IMR-90 (cell line): Measurements from ENCODE around the gene UBXN1. TPM values are rescaled to one million over a fixed set of nuclear protein-coding genes. Genes with fewer than 3 reads are reported as not detected.

ENCODE experiments used
- ATAC-seq: fragments of 200-7000 bp; cut with Tn5 transposase; 2 replicates; pipeline ENCODE4 v1.9.1; 2020; ENCODE audit warnings: low read depth, mild to moderate bottlenecking, moderate library complexity
- Bru-seq: library from RNA; stranded (reverse); fragments of 400-500 nt; gene quantifications from one replicate; lab custom pipeline; 2021; lab: Mats Ljungman, UMichigan
- BruChase-seq, 2 experiments: library from RNA; stranded (reverse); fragments of 400-500 nt; gene quantifications; one replicate each; lab custom pipeline; 2021; lab: Mats Ljungman, UMichigan
- BruUV-seq: library from RNA; stranded (reverse); fragments of 400-500 nt; replicated peaks from 2 replicates; lab custom pipeline; 2021; lab: Mats Ljungman, UMichigan
- CTCF ChIA-PET: fragments of 300-600 bp; formaldehyde crosslinking; extraction: SDS; loops from one replicate; lab custom pipeline; 2021; ENCODE audit warnings: antibody characterized with exemption; lab: Yijun Ruan, JAX
- POLR2A ChIA-PET: fragments of 300-600 bp; sonication (Branson Sonifier 250); formaldehyde crosslinking; loops from one replicate; lab custom pipeline; 2022; ENCODE audit warnings: antibody characterized with exemption; ENCODE audit not compliant: unreplicated experiment; lab: Charles Lee
- DNase-seq: peaks from one replicate; pipeline ENCODE4 v3.0.0; 2013
- H2AFZ ChIP-seq: replicated peaks from 2 replicates; pipeline ENCODE3; 2013; ENCODE audit warnings: low read length, mild to moderate bottlenecking; ENCODE audit not compliant: poor library complexity
- H2AK5ac ChIP-seq: 2 replicates; pipeline ENCODE4 v1.6.1; 2013; ENCODE audit warnings: low read depth, low read length, inconsistent platforms
- H2AK9ac ChIP-seq: replicated peaks from 2 replicates; pipeline ENCODE3; 2013; ENCODE audit warnings: mild to moderate bottlenecking, low read depth, low read length, moderate library complexity; ENCODE audit not compliant: poor library complexity
- H2BK120ac ChIP-seq: 2 replicates; pipeline ENCODE4 v1.6.1; 2013; ENCODE audit warnings: low read depth, low read length, inconsistent platforms
- H2BK15ac ChIP-seq: 3 replicates; pipeline ENCODE4 v1.6.1; 2013; ENCODE audit warnings: low read depth, low read length, inconsistent platforms
- H2BK20ac ChIP-seq: 2 replicates; pipeline ENCODE4 v1.6.1; 2013; ENCODE audit warnings: low read depth, mild to moderate bottlenecking, inconsistent platforms, low read length, moderate library complexity
- H2BK5ac ChIP-seq: 2 replicates; pipeline ENCODE4 v1.6.1; 2013; ENCODE audit warnings: mild to moderate bottlenecking, low read depth, low read length, inconsistent platforms; ENCODE audit not compliant: poor library complexity, severe bottlenecking
- H3K14ac ChIP-seq: replicated peaks from 2 replicates; pipeline ENCODE4 v1.6.1; 2013; ENCODE audit warnings: low read depth, low read length, inconsistent platforms
- H3K18ac ChIP-seq: 2 replicates; pipeline ENCODE4 v1.6.1; 2013; ENCODE audit warnings: low read depth, low read length, control low read depth
- H3K23ac ChIP-seq: 2 replicates; pipeline ENCODE4 v1.6.1; 2013; ENCODE audit warnings: low read depth, low read length, inconsistent platforms
- H3K27ac ChIP-seq: 2 replicates; pipeline ENCODE4 v1.5.1; 2013; ENCODE audit warnings: mild to moderate bottlenecking, control low read depth, low read length; ENCODE audit not compliant: insufficient read depth
- H3K27me3 ChIP-seq: 2 replicates; pipeline ENCODE4 v1.6.1; 2013; ENCODE audit warnings: low read length; ENCODE audit not compliant: control insufficient read depth, insufficient read depth
- H3K36me3 ChIP-seq: 2 replicates; pipeline ENCODE4 v1.6.1; 2013; ENCODE audit warnings: low read length, mixed read lengths; ENCODE audit not compliant: control insufficient read depth, insufficient read depth
- H3K4ac ChIP-seq: 2 replicates; pipeline ENCODE4 v1.6.1; 2013; ENCODE audit warnings: low read depth, low read length, inconsistent platforms
- H3K4me1 ChIP-seq: 2 replicates; pipeline ENCODE4 v1.6.1; 2013; ENCODE audit warnings: low read length, mixed read lengths; ENCODE audit not compliant: control insufficient read depth, insufficient read depth
- H3K4me2 ChIP-seq: 2 replicates; pipeline ENCODE4 v1.6.1; 2013; ENCODE audit warnings: low read depth, mild to moderate bottlenecking, control low read depth, low read length, moderate library complexity
- H3K4me3 ChIP-seq: 2 replicates; pipeline ENCODE4 v1.5.1; 2013; ENCODE audit warnings: low read depth, mild to moderate bottlenecking, control low read depth, low read length, moderate library complexity; ENCODE audit not compliant: insufficient read depth
- H3K56ac ChIP-seq: 2 replicates; pipeline ENCODE4 v1.6.1; 2013; ENCODE audit warnings: low read length, inconsistent platforms; ENCODE audit not compliant: insufficient read depth; ENCODE audit errors: extremely low read depth
- H3K79me1 ChIP-seq, 2 experiments: 2 replicates each; pipeline ENCODE4 v1.6.1; 2013; ENCODE audit warnings: low read length in 2 of 2, inconsistent platforms in 1 of 2, low read depth in 1 of 2
- H3K9ac ChIP-seq: 2 replicates; pipeline ENCODE4 v1.6.1; 2013; ENCODE audit warnings: low read depth, low read length, control low read depth
- H3K9me1 ChIP-seq: 2 replicates; pipeline ENCODE4 v1.6.1; 2013; ENCODE audit warnings: low read length, inconsistent platforms; ENCODE audit not compliant: insufficient read depth
- H3K9me3 ChIP-seq: 2 replicates; pipeline ENCODE4 v1.6.1; 2013; ENCODE audit warnings: low read length; ENCODE audit not compliant: control insufficient read depth, insufficient read depth
- H4K20me1 ChIP-seq: 2 replicates; pipeline ENCODE4 v1.6.1; 2013; ENCODE audit warnings: low read length, inconsistent platforms; ENCODE audit not compliant: insufficient read depth
- H4K5ac ChIP-seq: 2 replicates; pipeline ENCODE4 v1.6.1; 2013; ENCODE audit warnings: mild to moderate bottlenecking, low read depth, low read length, control low read depth
- H4K8ac ChIP-seq, 2 experiments: 2 replicates each; pipeline ENCODE4 v1.6.1; 2013; ENCODE audit warnings: low read depth in 2 of 2, low read length in 2 of 2, control low read depth in 1 of 2, inconsistent platforms in 1 of 2
- H4K91ac ChIP-seq: 2 replicates; pipeline ENCODE4 v1.6.1; 2013; ENCODE audit warnings: low read depth, low read length, inconsistent platforms; ENCODE audit not compliant: insufficient read depth
- BHLHE40 ChIP-seq: fragments of 150-350 bp; IDR thresholded peaks from 2 replicates; pipeline ENCODE4 v1.6.1; 2016; ENCODE audit warnings: mild to moderate bottlenecking, low read depth, low read length
- CEBPB ChIP-seq: IDR thresholded peaks from 2 replicates; pipeline ENCODE4 v1.6.1; 2012; ENCODE audit warnings: low read depth, low read length, improper control_type of control experiment
- CHD1 ChIP-seq: IDR thresholded peaks from 2 replicates; pipeline ENCODE4 v1.6.1; 2012; ENCODE audit warnings: low read depth, low read length, improper control_type of control experiment
- CTCF ChIP-seq: conservative IDR thresholded peaks from 2 replicates; pipeline ENCODE4 v1.5.1; 2012; ENCODE audit warnings: mild to moderate bottlenecking, low read depth, low read length, improper control_type of control experiment
- ELK1 ChIP-seq: fragments of 150-350 bp; IDR thresholded peaks from 2 replicates; pipeline ENCODE4 v1.6.1; 2016; ENCODE audit warnings: low read depth, mild to moderate bottlenecking, low read length, moderate library complexity, borderline replicate concordance
- MAZ ChIP-seq: IDR thresholded peaks from 2 replicates; pipeline ENCODE4 v1.6.1; 2012; ENCODE audit warnings: low read depth, mild to moderate bottlenecking, low read length, improper control_type of control experiment, moderate library complexity, borderline replicate concordance
- MXI1 ChIP-seq: IDR thresholded peaks from 2 replicates; pipeline ENCODE4 v1.6.1; 2012; ENCODE audit warnings: low read depth, mild to moderate bottlenecking, low read length, moderate library complexity, borderline replicate concordance
- RAD21 ChIP-seq: IDR thresholded peaks from 2 replicates; pipeline ENCODE4 v1.6.1; 2012; ENCODE audit warnings: low read length, improper control_type of control experiment
- RCOR1 ChIP-seq: IDR thresholded peaks from 2 replicates; pipeline ENCODE4 v1.6.1; 2012; ENCODE audit warnings: mild to moderate bottlenecking, low read length, improper control_type of control experiment; ENCODE audit not compliant: insufficient replicate concordance
- SMC3 ChIP-seq: fragments of 150-350 bp; IDR thresholded peaks from 2 replicates; pipeline ENCODE4 v1.6.1; 2016; ENCODE audit warnings: low read depth, mild to moderate bottlenecking, antibody characterized with exemption, low read length, moderate library complexity
- whole genome bisulfite sequencing, 2 experiments: methylation state at CpG; one replicate each; pipeline versions ENCODE4 v1.1.5 to v1.1.7; 2013; ENCODE audit warnings: missing lambda C conversion rate in 2 of 2; ENCODE audit not compliant: insufficient read length in 1 of 2; ENCODE audit errors: extremely low coverage in 2 of 2; 5-methylcytosine and 5-hydroxymethylcytosine counted together
- dilution Hi-C: fragments of 300-500 bp; cut with HindIII; formaldehyde crosslinking; loops from one replicate; pipeline ENCODE4 v1.14.3; 2018; ENCODE audit warnings: low sequenced_read_pairs; ENCODE audit not compliant: unreplicated experiment
- in situ Hi-C: fragments of 300-500 bp; cut with MboI; formaldehyde crosslinking; loops from 3 replicates; pipeline ENCODE4 v1.14.3; 2019; ENCODE audit warnings: low sequenced_read_pairs, inconsistent platforms, mixed read lengths
- intact Hi-C: fragments of 100-400 bp; cut with micrococcal nuclease; formaldehyde crosslinking; loops from 2 replicates; pipeline ENCODE4 v1.10.0; 2022
- long read RNA-seq: library from polyadenylated mRNA; unstranded; transcript quantifications from one replicate; pipeline ENCODE4 v2.0.0, GENCODE V29; 2021; ENCODE audit not compliant: unreplicated experiment
- polyA plus RNA-seq, 3 experiments: library from polyadenylated mRNA; depleted of rRNA; stranded (reverse); fragments of >200 nt; gene quantifications; 2 replicates each; pipeline ENCODE4 v1.2.3, GENCODE V29; 2012; ENCODE audit warnings: low replicate concordance in 1 of 3
- total RNA-seq: library from RNA; depleted of rRNA; stranded (reverse); fragments of >200 nt; gene quantifications from 2 replicates; pipeline ENCODE4 v1.2.3, GENCODE V29; 2012; rRNA removed

UBXN1 gene
- total RNA-seq (50.0 and 83.0 TPM in 2 replicates), polyA plus RNA-seq (2012; rRNA removed) (81.6 and 96.9 TPM in 2 replicates), Bru-seq, nascent RNA (percentile 84 among the genes with signal in this experiment), BruChase-seq, experiment 1, labeled RNA remaining after a 6-hour chase (percentile 91 among the genes with signal in this experiment), BruChase-seq, experiment 2, labeled RNA remaining after a 2-hour chase (percentile 83 among the genes with signal in this experiment)
- 88.9 and 110 TPM in 2 replicates for polyA plus RNA-seq (2012; cell fraction: cytosol; rRNA removed)
- polyA plus RNA-seq (2012; cell fraction: nucleus; rRNA removed; ENCODE audit: low replicate concordance), result 133 and 171 TPM in 2 replicates
- long read RNA-seq, transcript UBXN1-217 (10 exons, 943 nt), result minor isoform, 12 of 146 reads
- long read RNA-seq, transcript UBXN1-202 (9 exons, 1,153 nt), result major isoform, 108 of 146 reads
- long read RNA-seq, transcript UBXN1-206 (8 exons, 1,257 nt), result minor isoform, 6 of 146 reads
- long read RNA-seq, partial matches to known transcripts, result 16 of 146 reads
- long read RNA-seq, other reads (novel, unspliced or antisense), result 3 of 146 reads

GRCh38 chr11:62678770-62679696 is at the start of gene UBXN1:
Gene UBXN1, minus strand, starts transcription at chr11:62679073. Its CDS starts 150 bp downstream, at chr11:62678923.
- peak within 1 kb of the TSS; percentile 86 for H2BK5ac ChIP-seq
- no peaks in the 10 kb centered on the region for H4K20me1 ChIP-seq
- H3K79me1 ChIP-seq, result peaks cover 5 to 24% of the 10 kb centered on the region in 2 experiments; a peak in 3 of 4 replicates
- peak within 1 kb of the TSS; percentile 84 for H3K23ac ChIP-seq
- peak within 1 kb of the TSS; percentile 96 for H3K9ac ChIP-seq
- H3K18ac ChIP-seq, result peak within 1 kb of the TSS; percentile 87
- DNase-seq (peak; percentile 83), ATAC-seq (peak; percentile 73)
- H2AK9ac ChIP-seq, result peak within 1 kb of the TSS; percentile 98
- peak within 1 kb of the TSS; percentile 94 for H3K4me3 ChIP-seq
- peak within 1 kb of the TSS; percentile 90 for H3K14ac ChIP-seq
- in situ Hi-C loops, result no loop called here
- peak within 1 kb of the TSS; percentile 92 for H4K91ac ChIP-seq
- H3K27ac ChIP-seq, result peak within 1 kb of the TSS; percentile 96
- peak within 1 kb of the TSS; percentile 99 for H3K4me2 ChIP-seq
- H4K5ac ChIP-seq, result peak within 1 kb of the TSS; percentile 99
- CTCF ChIA-PET, result interaction anchor here (0.7 to 1.4 kb wide), 2 partner anchors 10 to 85 kb away, joined by 3 to 5 read pairs; partner anchors contain the start of gene LRRN4CL
- H2AFZ ChIP-seq, result peak within 1 kb of the TSS; percentile 97
- H2BK20ac ChIP-seq, result peak within 1 kb of the TSS; percentile 44
- H3K27me3 ChIP-seq, result no peaks in the 10 kb centered on the region
- peak within 1 kb of the TSS; percentile 83; the same call in 1 of the 3 replicates for H2BK15ac ChIP-seq
- H3K56ac ChIP-seq, result peak within 1 kb of the TSS; percentile 86
- 0% methylated on average over 1 of the region's 55 CpGs; no CpG with 5 or more reads in 1 of the 2 experiments for WGBS, 2 experiments
- H3K36me3 ChIP-seq, result peaks cover 15% of the 10 kb centered on the region
- BruUV-seq, result no TSS peak
- H3K9me3 ChIP-seq, result no peaks in the 10 kb centered on the region
- H3K4ac ChIP-seq, result peak within 1 kb of the TSS; percentile 85
- H3K4me1 ChIP-seq, result peaks cover 8% of the 10 kb centered on the region
- H3K9me1 ChIP-seq, result peaks cover 4% of the 10 kb centered on the region; the same call in 1 of the 2 replicates
- intact Hi-C loops, result loop anchor here (1.0 kb wide), 1 partner anchor 8 kb away; the partner anchor contains the start of gene UQCC3
- H4K8ac ChIP-seq, result peak within 1 kb of the TSS; percentile 97 to 98
- H2AK5ac ChIP-seq, result peak within 1 kb of the TSS; percentile 76
- peak within 1 kb of the TSS; percentile 70 for H2BK120ac ChIP-seq
- dilution Hi-C loops, result no loop called here
- POLR2A ChIA-PET, result interaction anchor here (1.5 kb wide), 1 partner anchor 14 kb away, joined by 10 read pairs; the partner anchor contains the start of genes C11orf98 and CSKMT
- no peak for TF ChIP-seq RCOR1
- no peak for TF ChIP-seq MAZ
- peak; percentile 13; the same call in 1 of the 2 replicates for TF ChIP-seq CEBPB
- TF ChIP-seq CHD1, result no peak
- TF ChIP-seq CTCF, result no peak
- peak; percentile 55; the same call in 1 of the 2 replicates for TF ChIP-seq BHLHE40
- TF ChIP-seq MXI1, result no peak
- TF ChIP-seq RAD21, result no peak
- TF ChIP-seq ELK1, result no peak
- TF ChIP-seq SMC3, result no peak
